ENCODE results near the gene HOXA5. TPM values are rescaled to one million over a fixed set of nuclear protein-coding genes. Genes with fewer than 3 reads are reported as not detected.
A peak's percentile ranks its signal among the peaks of the same experiment; 100 is the strongest.

The HOXA5 gene
- total and polyA plus RNA-seq, 5 donors from 2014 or later = not detected

GRCh38 chr7:27154369-27154768 lies 10.9 kb upstream of the HOXA5 start:
- Histone ChIP-seq H3K27ac (ENCODE audit: insufficient read depth, low read length, poor library complexity, severe bottlenecking) (no peak overlapping the region), H3K9me3 (ENCODE audit: control insufficient read depth in 2 of 2, low read length in 2 of 2) (no peaks in the 10 kb centered on the region), H3K36me3 (ENCODE audit: control insufficient read depth, insufficient read depth, low read length) (no peaks in the 10 kb centered on the region), H3K27me3 (ENCODE audit: control insufficient read depth, insufficient read depth, low read length) (peaks cover 64% of the 10 kb centered on the region), H3K4me3 (ENCODE audit: low read depth, low read length) (no peak overlapping the region), H3K4me1 (ENCODE audit: control insufficient read depth, insufficient read depth, low read length, poor library complexity, severe bottlenecking) (peaks cover 52% of the 10 kb centered on the region)
- peak overlapping the region in 1 of 3 donors; percentile 9 for H3K27ac Mint-ChIP-seq
- ATAC-seq (ENCODE audit: low read depth in 2 of 2) (no peak), DNase-seq (no peak)
- peak overlapping the region; percentile 20 to 82 (median 65) for H3K4me3 Mint-ChIP-seq
- H3K4me1 Mint-ChIP-seq = peaks cover 10 to 69% (median 38%) of the 10 kb centered on the region in 4 donors
- peaks cover 3% of the 10 kb centered on the region for H3K36me3 Mint-ChIP-seq
- peaks cover 0 to 10% (median 0%) of the 10 kb centered on the region in 7 donors for H3K9me3 Mint-ChIP-seq
- H3K27me3 Mint-ChIP-seq = peaks cover 99% of the 10 kb centered on the region

- Histone ChIP-seq H3K36me3 (ENCODE audit: control insufficient read depth, insufficient read depth, low read length) (no peaks in the 10 kb centered on the region), H3K9me3 (ENCODE audit: control insufficient read depth in 2 of 2, low read length in 2 of 2) (no peaks in the 10 kb centered on the region), H3K4me1 (ENCODE audit: control insufficient read depth, insufficient read depth, low read length, poor library complexity, severe bottlenecking) (peaks cover 52% of the 10 kb centered on the region), H3K27ac (ENCODE audit: insufficient read depth, low read length, poor library complexity, severe bottlenecking) (no peak overlapping the region), H3K27me3 (ENCODE audit: control insufficient read depth, insufficient read depth, low read length) (peaks cover 63% of the 10 kb centered on the region), H3K4me3 (ENCODE audit: low read depth, low read length) (no peak overlapping the region)
- H3K9me3 Mint-ChIP-seq = peaks cover 0 to 10% (median 0%) of the 10 kb centered on the region in 7 donors
- H3K4me3 Mint-ChIP-seq = peak overlapping the region in 1 of 4 donors; percentile 82
- no peaks in the 10 kb centered on the region for H3K36me3 Mint-ChIP-seq
- peaks cover 98% of the 10 kb centered on the region for H3K27me3 Mint-ChIP-seq
- H3K27ac Mint-ChIP-seq = no peak overlapping the region
- no peak for ATAC-seq (ENCODE audit: low read depth in 2 of 2)
- DNase-seq = no peak
- H3K4me1 Mint-ChIP-seq = peaks cover 10 to 67% (median 38%) of the 10 kb centered on the region in 4 donors
These were observed 10.0 kb upstream of the HOXA5 start for GRCh38 chr7:27153526-27153925.

- H3K4me1 ChIP-seq (ENCODE audit: control insufficient read depth, insufficient read depth, low read length, poor library complexity, severe bottlenecking) = peaks cover 54% of the 10 kb centered on the region
- peaks cover 63% of the 10 kb centered on the region for H3K27me3 ChIP-seq (ENCODE audit: control insufficient read depth, insufficient read depth, low read length)
- peak overlapping the region in 1 of 4 donors; percentile 82 for H3K4me3 Mint-ChIP-seq
- H3K36me3 Mint-ChIP-seq = no peaks in the 10 kb centered on the region
- ATAC-seq (ENCODE audit: low read depth in 2 of 2) (no peak), DNase-seq (no peak)
- H3K27ac ChIP-seq (ENCODE audit: insufficient read depth, low read length, poor library complexity, severe bottlenecking) = no peak overlapping the region
- peaks cover 0 to 10% (median 0%) of the 10 kb centered on the region in 7 donors for H3K9me3 Mint-ChIP-seq
- H3K9me3 ChIP-seq (ENCODE audit: control insufficient read depth in 2 of 2, low read length in 2 of 2) = no peaks in the 10 kb centered on the region
- H3K27me3 Mint-ChIP-seq = peaks cover 98% of the 10 kb centered on the region
- H3K4me1 Mint-ChIP-seq = peaks cover 10 to 68% (median 35%) of the 10 kb centered on the region in 4 donors
- no peak overlapping the region for H3K4me3 ChIP-seq (ENCODE audit: low read depth, low read length)
- no peaks in the 10 kb centered on the region for H3K36me3 ChIP-seq (ENCODE audit: control insufficient read depth, insufficient read depth, low read length)
- H3K27ac Mint-ChIP-seq = no peak overlapping the region
These were observed 9.4 kb upstream of the HOXA5 start for GRCh38 chr7:27152816-27153442.

- DNase-seq = no peak
- H3K4me3 ChIP-seq (ENCODE audit: low read depth, low read length) = peak within 1 kb of the TSS; percentile 13
These were observed 8.7 kb upstream of the HOXA5 start, which contains the start of gene HOXA3 for GRCh38 chr7:27151931-27152815. HOXA3 (minus strand) TSS chr7:27152583; CDS start chr7:27110640, 41,943 bp downstream.

GRCh38 chr7:27151341-27151930 lies 8.0 kb upstream of the HOXA5 start:
- Mint-ChIP-seq H3K4me3 (peak overlapping the region; percentile 46 to 96 (median 83)), H3K27me3 (peaks cover 96% of the 10 kb centered on the region), H3K36me3 (no peaks in the 10 kb centered on the region), H3K9me3 (peaks cover 0 to 10% (median 0%) of the 10 kb centered on the region in 7 donors), H3K27ac (peak overlapping the region in 1 of 3 donors; percentile 40), H3K4me1 (peaks cover 10 to 63% (median 29%) of the 10 kb centered on the region in 4 donors)
- Histone ChIP-seq H3K27ac (ENCODE audit: insufficient read depth, low read length, poor library complexity, severe bottlenecking) (no peak overlapping the region), H3K36me3 (ENCODE audit: control insufficient read depth, insufficient read depth, low read length) (no peaks in the 10 kb centered on the region), H3K27me3 (ENCODE audit: control insufficient read depth, insufficient read depth, low read length) (peaks cover 61% of the 10 kb centered on the region), H3K4me1 (ENCODE audit: control insufficient read depth, insufficient read depth, low read length, poor library complexity, severe bottlenecking) (peaks cover 52% of the 10 kb centered on the region), H3K4me3 (ENCODE audit: low read depth, low read length) (peak overlapping the region; percentile 13), H3K9me3 (ENCODE audit: control insufficient read depth in 2 of 2, low read length in 2 of 2) (no peaks in the 10 kb centered on the region)
- ATAC-seq (ENCODE audit: low read depth in 2 of 2) (no peak), DNase-seq (peak in 1 of 3 donors; percentile 6)

More at GRCh38 chr7:27151931-27152815, 8.7 kb upstream of the HOXA5 start, which contains the start of gene HOXA3:
- no peak within 1 kb of the TSS for H3K27ac ChIP-seq (ENCODE audit: insufficient read depth, low read length, poor library complexity, severe bottlenecking)
- H3K4me1 ChIP-seq (ENCODE audit: control insufficient read depth, insufficient read depth, low read length, poor library complexity, severe bottlenecking) = peaks cover 55% of the 10 kb centered on the region
- Mint-ChIP-seq H3K36me3 (no peaks in the 10 kb centered on the region), H3K27me3 (peaks cover 98% of the 10 kb centered on the region), H3K4me3 (peak within 1 kb of the TSS; percentile 81 to 96 (median 84)), H3K4me1 (peaks cover 10 to 65% (median 29%) of the 10 kb centered on the region in 4 donors), H3K9me3 (peaks cover 0 to 10% (median 0%) of the 10 kb centered on the region in 7 donors), H3K27ac (peak within 1 kb of the TSS in 1 of 3 donors; percentile 40)
- peaks cover 59% of the 10 kb centered on the region for H3K27me3 ChIP-seq (ENCODE audit: control insufficient read depth, insufficient read depth, low read length)
- no peaks in the 10 kb centered on the region for H3K36me3 ChIP-seq (ENCODE audit: control insufficient read depth, insufficient read depth, low read length)
- H3K9me3 ChIP-seq (ENCODE audit: control insufficient read depth in 2 of 2, low read length in 2 of 2) = no peaks in the 10 kb centered on the region
- no peak for ATAC-seq (ENCODE audit: low read depth in 2 of 2)

GRCh38 chr7:27150568-27151340 lies 7.3 kb upstream of the HOXA5 start:
- DNase-seq = peak; percentile 45 to 75 (median 67)
- H3K36me3 Mint-ChIP-seq = no peaks in the 10 kb centered on the region
- peak overlapping the region; percentile 46 to 96 (median 83) for H3K4me3 Mint-ChIP-seq
- ATAC-seq (ENCODE audit: low read depth in 2 of 2) = peak; percentile 80 to 84
- Histone ChIP-seq H3K9me3 (ENCODE audit: control insufficient read depth in 2 of 2, low read length in 2 of 2) (no peaks in the 10 kb centered on the region), H3K27me3 (ENCODE audit: control insufficient read depth, insufficient read depth, low read length) (peaks cover 61% of the 10 kb centered on the region), H3K4me3 (ENCODE audit: low read depth, low read length) (peak overlapping the region; percentile 64), H3K4me1 (ENCODE audit: control insufficient read depth, insufficient read depth, low read length, poor library complexity, severe bottlenecking) (peaks cover 45% of the 10 kb centered on the region), H3K27ac (ENCODE audit: insufficient read depth, low read length, poor library complexity, severe bottlenecking) (no peak overlapping the region), H3K36me3 (ENCODE audit: control insufficient read depth, insufficient read depth, low read length) (no peaks in the 10 kb centered on the region)
- H3K27me3 Mint-ChIP-seq = peaks cover 95% of the 10 kb centered on the region
- peaks cover 0 to 10% (median 0%) of the 10 kb centered on the region in 7 donors for H3K9me3 Mint-ChIP-seq
- H3K4me1 Mint-ChIP-seq = peaks cover 10 to 58% (median 29%) of the 10 kb centered on the region in 4 donors
- peak overlapping the region in 1 of 3 donors; percentile 38 for H3K27ac Mint-ChIP-seq
